ENCODE data around the gene CASP14. TPM values are rescaled to one million over a fixed set of nuclear protein-coding genes. Genes with fewer than 3 reads are reported as not detected.

The CASP14 gene
- total and polyA plus RNA-seq, 12 donors: not detected

DNA sequence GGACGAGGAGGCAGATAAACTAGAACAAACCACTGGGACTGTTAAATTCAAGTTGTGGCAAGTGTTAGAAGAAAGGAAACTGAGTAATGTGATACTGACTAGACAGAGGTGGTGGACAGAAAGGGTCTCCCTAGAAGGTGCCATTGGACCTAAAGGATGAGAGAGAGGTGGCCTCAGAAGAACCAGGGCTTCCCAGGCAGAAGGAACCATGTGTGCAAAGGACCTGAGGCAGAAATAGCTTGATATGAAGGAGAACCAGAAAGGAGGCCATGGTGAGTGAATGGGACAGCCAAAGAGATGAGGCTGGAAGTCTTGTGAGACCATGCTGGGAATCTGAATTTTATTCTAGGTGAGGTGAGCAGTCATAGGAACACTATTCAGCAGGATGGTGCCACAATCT, 55.1 kb downstream of the CASP14 start:
- H3K4me1 ChIP-seq: peaks cover 0 to 29% (median 15%) of the 10 kb centered on the region in 9 donors
- H3K9me3 ChIP-seq: peaks cover 0 to 36% (median 16%) of the 10 kb centered on the region in 11 donors
- peaks cover 0 to 20% (median 0%) of the 10 kb centered on the region in 7 donors for H3K27me3 ChIP-seq
- no peak for DNase-seq
- no peak for ATAC-seq
- 68 to 93% methylated on average over 1 of the region's 1 CpG for WGBS, 2 donors
- intact Hi-C loops (cut with DNase I): loop anchor here in 5 of 10 donors (5.0 to 10.0 kb wide), 5 partner anchors 33 to 350 kb away; no protein-coding TSS in a partner anchor
- no peak overlapping the region for H3K4me3 ChIP-seq
- H3K27ac ChIP-seq: no peak overlapping the region
- peaks cover 0 to 7% (median 4%) of the 10 kb centered on the region in 9 donors for H3K36me3 ChIP-seq
- no peak for TF ChIP-seq CTCF (IDR thresholded peaks at IDR 0.05)

DNA sequence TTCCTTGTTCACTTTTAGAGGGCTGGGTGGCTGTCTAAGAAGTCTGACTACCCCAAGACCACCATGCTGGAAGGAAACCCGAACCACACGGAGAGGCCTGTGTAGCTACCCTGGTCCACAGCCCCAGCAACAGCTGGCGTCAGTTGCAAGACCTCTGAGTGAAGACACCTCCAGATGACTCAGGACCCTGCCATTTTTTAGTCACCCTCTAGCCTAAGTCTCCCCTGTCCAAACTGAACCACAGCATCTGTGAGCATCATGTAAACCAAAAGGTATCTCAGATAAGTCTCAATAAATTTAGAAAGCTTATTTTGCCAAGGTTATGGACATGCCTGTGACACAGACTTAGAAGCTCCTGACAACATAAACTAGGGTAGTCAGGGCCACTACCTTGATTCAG, 55.8 kb downstream of the CASP14 start:
- Histone ChIP-seq H3K27me3 (peaks cover 0 to 20% (median 0%) of the 10 kb centered on the region in 7 donors), H3K4me3 (no peak overlapping the region), H3K27ac (no peak overlapping the region), H3K4me1 (peaks cover 0 to 29% (median 15%) of the 10 kb centered on the region in 9 donors), H3K9me3 (peaks cover 0 to 36% (median 16%) of the 10 kb centered on the region in 11 donors), H3K36me3 (peaks cover 0 to 13% (median 9%) of the 10 kb centered on the region in 9 donors)
- WGBS, 2 donors: 92 to 98% methylated on average over 3 of the region's 3 CpGs
- intact Hi-C loops (cut with DNase I): loop anchor here in 3 of 10 donors (10.0 kb wide), 3 partner anchors 140 to 350 kb away; no protein-coding TSS in a partner anchor
- no peak for TF ChIP-seq CTCF (IDR thresholded peaks at IDR 0.05)
- DNase-seq: no peak
- ATAC-seq: no peak

GRCh38 chr19:15107061-15108010, 58.1 kb downstream of the CASP14 start, which contains the start of gene SYDE1:
TSS of gene SYDE1 (plus strand) at chr19:15107401. CDS start at chr19:15107434, 33 bp downstream.
- TF ChIP-seq CTCF (IDR thresholded peaks at IDR 0.05): no peak
- intact Hi-C loops (cut with DNase I): loop anchor here in 5 of 10 donors (1.0 to 10.0 kb wide), 5 partner anchors 17 to 347 kb away; a partner anchor contains a TSS
- peaks cover 0 to 21% (median 15%) of the 10 kb centered on the region in 9 donors for H3K4me1 ChIP-seq
- peaks cover 0 to 29% (median 16%) of the 10 kb centered on the region in 11 donors for H3K9me3 ChIP-seq
- H3K27ac ChIP-seq: peak within 1 kb of the TSS; percentile 91 to 98 (median 97)
- H3K27me3 ChIP-seq: peaks cover 0 to 20% (median 0%) of the 10 kb centered on the region in 7 donors
- peak; percentile 60 to 89 (median 76) for ATAC-seq
- WGBS, 2 donors: 0 to 1% methylated on average over 70 to 78 of the region's 78 CpGs
- H3K36me3 ChIP-seq: peaks cover 0 to 36% (median 31%) of the 10 kb centered on the region in 9 donors
- DNase-seq: peak; percentile 68
- peak within 1 kb of the TSS; percentile 74 to 96 (median 90) for H3K4me3 ChIP-seq

Other genes with a start within 250 kb of the CASP14 start
- gene OR7A5, start 214.3 kb upstream of the CASP14 start, total RNA-seq: not detected
- not detected for gene OR7A5, start 214.3 kb upstream of the CASP14 start, polyA plus RNA-seq
- under 1 TPM in 3 of 10 donors, not detected in 7; 0.02 to 0.06 (median 0.02) TPM for gene OR7C1, start 214.3 kb upstream of the CASP14 start, total RNA-seq
- under 1 TPM; 0.01 to 0.07 TPM for gene OR7C1, start 214.3 kb upstream of the CASP14 start, polyA plus RNA-seq
- gene OR7A10, start 200.6 kb upstream of the CASP14 start, total RNA-seq: not detected
- not detected for gene OR7A10, start 200.6 kb upstream of the CASP14 start, polyA plus RNA-seq
- gene OR7A17, start 163.3 kb upstream of the CASP14 start, total RNA-seq: not detected
- not detected for gene OR7A17, start 163.3 kb upstream of the CASP14 start, polyA plus RNA-seq
- not detected for gene OR7C2, start 108.0 kb upstream of the CASP14 start, total RNA-seq
- gene OR7C2, start 108.0 kb upstream of the CASP14 start, polyA plus RNA-seq: not detected
- gene SLC1A6, start 69.6 kb upstream of the CASP14 start, total RNA-seq: not detected
- gene SLC1A6, start 69.6 kb upstream of the CASP14 start, polyA plus RNA-seq: not detected
- not detected for gene OR1I1, start 32.7 kb downstream of the CASP14 start, total RNA-seq
- not detected for gene OR1I1, start 32.7 kb downstream of the CASP14 start, polyA plus RNA-seq
- 10 to 100 TPM; 11.5 to 17.1 (median 13.1) TPM for gene SYDE1, start 57.9 kb downstream of the CASP14 start, total RNA-seq
- gene SYDE1, start 57.9 kb downstream of the CASP14 start, polyA plus RNA-seq: 10 to 100 TPM in 1 of 2 donors, 1 to 10 TPM in 1; 9.4 to 12.9 TPM
- gene NOTCH3, start 151.5 kb downstream of the CASP14 start, total RNA-seq: 10 to 100 TPM; 21.4 to 45.5 (median 35.3) TPM
- 10 to 100 TPM; 18.7 to 21.9 TPM for gene NOTCH3, start 151.5 kb downstream of the CASP14 start, polyA plus RNA-seq
- gene EPHX3, start 183.0 kb downstream of the CASP14 start, total RNA-seq: under 1 TPM in 5 of 10 donors, not detected in 5; 0.15 to 0.32 (median 0.17) TPM
- under 1 TPM in 1 of 2 donors, not detected in 1; 0.20 TPM for gene EPHX3, start 183.0 kb downstream of the CASP14 start, polyA plus RNA-seq

Measured in heart right ventricle (tissue), 16 donors.